ENCODE results near the gene C16orf54. TPM values are rescaled to one million over a fixed set of nuclear protein-coding genes. Genes with fewer than 3 reads are reported as not detected.

The C16orf54 gene
- total RNA-seq, 2 donors from 2014 or later, result 1.1 to 1.2 TPM

DNA sequence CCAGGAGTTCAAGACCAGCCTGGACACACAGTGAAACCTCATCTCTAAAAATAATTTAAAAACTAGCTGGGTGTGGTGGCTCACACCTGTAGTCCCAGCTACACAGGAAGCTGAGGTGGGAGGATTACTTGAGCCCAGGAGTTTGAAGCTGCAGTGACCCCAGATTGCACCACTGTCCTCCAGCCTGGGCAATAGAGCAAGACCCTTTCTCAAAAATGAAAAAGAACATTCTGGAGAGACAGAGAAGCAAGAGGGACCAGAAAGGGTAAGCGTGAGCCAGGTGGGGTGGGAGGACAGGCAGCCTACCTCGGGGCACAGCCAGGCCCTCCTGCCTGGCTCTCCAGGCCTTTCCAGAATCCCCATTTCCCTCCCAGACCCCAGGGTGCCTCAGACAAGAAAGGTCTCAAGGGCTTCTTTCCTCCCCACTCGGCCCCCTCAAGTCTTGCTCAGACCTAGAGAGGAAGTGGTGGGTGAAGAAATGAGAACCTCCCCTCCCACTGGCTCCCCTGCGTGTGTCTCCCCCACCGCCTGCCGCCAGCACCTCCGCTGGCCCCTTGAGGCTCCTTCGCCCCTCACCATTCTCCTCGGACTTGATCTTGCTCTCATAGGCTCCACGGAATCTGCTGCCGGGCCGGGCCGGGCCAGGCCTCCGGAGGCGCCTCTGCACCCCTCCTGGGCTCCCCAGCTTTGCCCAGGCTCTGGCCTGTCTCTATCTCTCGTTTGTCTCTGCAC lies 503 bp downstream of the C16orf54 start:
- no peaks in the 10 kb centered on the region for H3K27me3 ChIP-seq (replicated peaks; ENCODE audit: insufficient read depth)
- peak overlapping the region in 1 of 2 donors; percentile 86 for H3K27ac ChIP-seq
- no peaks in the 10 kb centered on the region for H3K9me3 ChIP-seq
- H3K4me3 ChIP-seq, result peak overlapping the region; percentile 11 to 14
- H3K4me1 ChIP-seq (replicated peaks), result peaks cover 20% of the 10 kb centered on the region
- intact Hi-C loops (cut with DNase I), result no loop called here
- H3K36me3 ChIP-seq, result no peaks in the 10 kb centered on the region
- WGBS, result 84% methylated on average over 16 of the region's 16 CpGs
- no peak for TF ChIP-seq POLR2AphosphoS5 (IDR thresholded peaks at IDR 0.05)
- TF ChIP-seq, protein P1, sequence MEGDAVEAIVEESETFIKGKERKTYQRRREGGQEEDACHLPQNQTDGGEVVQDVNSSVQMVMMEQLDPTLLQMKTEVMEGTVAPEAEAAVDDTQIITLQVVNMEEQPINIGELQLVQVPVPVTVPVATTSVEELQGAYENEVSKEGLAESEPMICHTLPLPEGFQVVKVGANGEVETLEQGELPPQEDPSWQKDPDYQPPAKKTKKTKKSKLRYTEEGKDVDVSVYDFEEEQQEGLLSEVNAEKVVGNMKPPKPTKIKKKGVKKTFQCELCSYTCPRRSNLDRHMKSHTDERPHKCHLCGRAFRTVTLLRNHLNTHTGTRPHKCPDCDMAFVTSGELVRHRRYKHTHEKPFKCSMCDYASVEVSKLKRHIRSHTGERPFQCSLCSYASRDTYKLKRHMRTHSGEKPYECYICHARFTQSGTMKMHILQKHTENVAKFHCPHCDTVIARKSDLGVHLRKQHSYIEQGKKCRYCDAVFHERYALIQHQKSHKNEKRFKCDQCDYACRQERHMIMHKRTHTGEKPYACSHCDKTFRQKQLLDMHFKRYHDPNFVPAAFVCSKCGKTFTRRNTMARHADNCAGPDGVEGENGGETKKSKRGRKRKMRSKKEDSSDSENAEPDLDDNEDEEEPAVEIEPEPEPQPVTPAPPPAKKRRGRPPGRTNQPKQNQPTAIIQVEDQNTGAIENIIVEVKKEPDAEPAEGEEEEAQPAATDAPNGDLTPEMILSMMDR (IDR thresholded peaks at IDR 0.05), result no peak
- no peak for TF ChIP-seq POLR2A (IDR thresholded peaks at IDR 0.05)
- no peak for DNase-seq (ENCODE audit: low spot score)

DNA sequence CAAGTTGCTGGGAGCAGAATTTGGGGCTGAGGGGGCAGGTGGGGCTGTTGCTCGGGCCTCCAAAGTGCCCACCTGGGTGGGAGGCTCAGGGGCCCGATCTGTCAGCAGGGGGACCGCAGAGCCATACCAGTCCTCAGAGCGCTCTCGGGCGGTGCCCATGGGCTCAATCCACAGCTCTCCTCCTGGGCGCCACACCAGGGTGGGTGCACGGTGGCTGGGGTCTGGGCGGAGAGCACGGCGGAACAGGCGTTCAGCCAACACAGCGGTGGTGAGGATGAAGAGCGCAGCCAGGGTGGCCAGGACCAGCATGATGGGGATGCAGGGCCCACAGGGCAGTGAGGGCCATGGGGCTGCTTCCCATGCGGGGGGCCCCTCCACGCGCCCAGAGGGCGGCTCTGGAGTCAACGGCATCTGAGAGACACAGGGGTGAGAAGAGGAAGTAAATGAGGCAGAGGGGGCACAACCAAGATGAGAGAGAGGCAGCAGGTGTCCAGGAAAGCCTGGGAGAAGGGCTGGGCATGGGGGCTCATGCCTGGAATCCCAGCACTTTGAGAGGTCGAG lies 1.2 kb downstream of the C16orf54 start:
- H3K4me1 ChIP-seq (replicated peaks), result peaks cover 20% of the 10 kb centered on the region
- 92% methylated on average over 19 of the region's 20 CpGs for WGBS

DNA sequence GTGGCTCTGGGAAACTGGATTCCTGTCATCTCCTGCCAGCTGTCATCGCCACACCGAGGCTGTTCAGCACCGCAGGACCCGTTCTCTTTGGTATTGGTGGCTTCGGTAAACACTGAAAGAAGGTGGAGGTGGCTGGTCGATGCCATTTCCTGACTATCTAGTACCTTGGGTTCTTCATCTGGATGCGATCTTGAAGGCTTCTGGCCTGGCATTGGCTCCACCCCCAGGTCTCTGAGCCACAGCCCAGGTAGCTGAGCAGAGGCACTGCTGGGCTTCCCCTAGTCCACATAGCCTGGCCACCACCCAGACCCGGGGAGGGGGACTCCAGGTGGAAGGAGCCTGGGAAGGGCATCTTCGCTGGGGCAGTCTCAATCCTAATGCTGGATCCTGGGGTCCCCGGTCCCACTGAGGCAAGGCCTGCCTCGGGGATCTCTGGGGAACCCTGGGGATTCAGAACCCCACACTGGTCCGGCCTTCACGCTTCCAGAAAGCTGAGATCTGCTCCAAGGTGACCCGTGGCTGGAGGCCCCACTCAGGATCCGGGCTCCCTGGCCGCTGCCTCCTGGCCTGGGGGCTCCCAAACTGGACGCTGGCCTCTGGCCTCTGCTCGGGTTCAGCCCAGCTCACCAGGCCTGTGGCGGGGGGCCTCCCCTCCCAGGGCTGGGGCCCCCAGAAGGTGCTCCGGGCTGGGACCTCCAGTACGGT lies 1.8 kb downstream of the C16orf54 start:
- no peaks in the 10 kb centered on the region for H3K9me3 ChIP-seq
- H3K27ac ChIP-seq, result peak overlapping the region; percentile 54 to 86
- H3K4me1 ChIP-seq (replicated peaks), result peaks cover 20% of the 10 kb centered on the region
- TF ChIP-seq POLR2AphosphoS5 (IDR thresholded peaks at IDR 0.05) (peak; percentile 68), POLR2A (IDR thresholded peaks at IDR 0.05) (no peak)
- TF ChIP-seq, protein P1 (IDR thresholded peaks at IDR 0.05), result no peak
- WGBS, result 51% methylated on average over 13 of the region's 21 CpGs
- intact Hi-C loops (cut with DNase I), result no loop called here
- H3K36me3 ChIP-seq, result no peaks in the 10 kb centered on the region
- H3K4me3 ChIP-seq, result no peak overlapping the region
- DNase-seq (ENCODE audit: low spot score), result peak; percentile 68
- no peaks in the 10 kb centered on the region for H3K27me3 ChIP-seq (replicated peaks; ENCODE audit: insufficient read depth)

More for the DNA sequence above, 1.2 kb downstream of the C16orf54 start:
- intact Hi-C loops (cut with DNase I), result no loop called here
- DNase-seq (ENCODE audit: low spot score), result no peak
- H3K4me3 ChIP-seq, result no peak overlapping the region
- H3K27ac ChIP-seq, result peak overlapping the region; percentile 54 to 86
- no peaks in the 10 kb centered on the region for H3K27me3 ChIP-seq (replicated peaks; ENCODE audit: insufficient read depth)
- H3K9me3 ChIP-seq, result no peaks in the 10 kb centered on the region
- TF ChIP-seq POLR2A (IDR thresholded peaks at IDR 0.05), result no peak
- no peak for TF ChIP-seq POLR2AphosphoS5 (IDR thresholded peaks at IDR 0.05)
- TF ChIP-seq, protein P1 (IDR thresholded peaks at IDR 0.05), result no peak
- H3K36me3 ChIP-seq, result no peaks in the 10 kb centered on the region

DNA sequence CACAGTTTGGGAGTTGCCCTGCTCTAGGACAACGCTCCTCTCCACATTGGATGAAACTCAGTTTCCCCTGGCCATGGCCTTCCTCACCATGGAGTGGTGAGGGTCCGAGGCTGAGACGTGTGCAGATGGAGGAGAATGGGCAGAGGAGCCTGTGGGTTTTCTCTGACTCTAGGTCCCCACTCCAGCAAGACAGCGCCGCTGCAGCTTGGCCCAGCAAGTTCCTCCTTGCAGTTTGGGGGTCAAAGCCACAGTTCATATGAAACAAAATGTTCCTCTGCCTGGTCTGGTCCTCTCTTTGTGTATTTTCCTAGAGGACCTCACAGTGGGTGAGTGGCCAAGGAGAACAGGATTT lies 2.3 kb downstream of the C16orf54 start:
- intact Hi-C loops (cut with DNase I), result no loop called here
- Histone ChIP-seq H3K27me3 (replicated peaks; ENCODE audit: insufficient read depth) (no peaks in the 10 kb centered on the region), H3K27ac (peak overlapping the region; percentile 54 to 86), H3K4me3 (no peak overlapping the region), H3K9me3 (no peaks in the 10 kb centered on the region), H3K36me3 (no peaks in the 10 kb centered on the region), H3K4me1 (replicated peaks) (peaks cover 20% of the 10 kb centered on the region)
- DNase-seq (ENCODE audit: low spot score), result no peak
- TF ChIP-seq POLR2A (IDR thresholded peaks at IDR 0.05) (no peak), POLR2AphosphoS5 (IDR thresholded peaks at IDR 0.05) (no peak)
- TF ChIP-seq, protein P1 (IDR thresholded peaks at IDR 0.05), result no peak
- 77% methylated on average over 5 of the region's 5 CpGs for WGBS
